Kidney epithelial cell (primary cell): Measurements from ENCODE around the gene ARSA. TPM values are rescaled to one million over a fixed set of nuclear protein-coding genes. Genes with fewer than 3 reads are reported as not detected.

Experiments
- DNase-seq: peaks from one replicate; pipeline ENCODE4 v3.0.0-alpha.2; 2010; ENCODE audit warnings: low read depth
- H3K27me3 ChIP-seq: 2 replicates; pipeline ENCODE4 v1.6.0; 2011; ENCODE audit warnings: low read length; ENCODE audit not compliant: control insufficient read depth, insufficient read depth
- H3K36me3 ChIP-seq: 2 replicates; pipeline ENCODE4 v1.5.1; 2011; ENCODE audit warnings: low read length; ENCODE audit not compliant: control insufficient read depth, insufficient read depth
- H3K4me3 ChIP-seq: 2 replicates; pipeline ENCODE4 v1.5.1; 2011; ENCODE audit warnings: low read depth, mild to moderate bottlenecking, control low read depth, low read length
- CTCF ChIP-seq: IDR thresholded peaks from 2 replicates; pipeline ENCODE4 v1.5.1; 2011; ENCODE audit warnings: mild to moderate bottlenecking, moderate library complexity, low read length, control low read depth, inconsistent platforms; ENCODE audit not compliant: insufficient read depth, poor library complexity, severe bottlenecking
- total RNA-seq: library from RNA; depleted of rRNA; stranded (reverse); fragments of >200 nt; gene quantifications from 2 replicates; pipeline ENCODE4 v1.2.3, GENCODE V29; 2015

The ARSA gene
- total RNA-seq, 1 donor from 2014 or later, result 42.7 TPM

- TF ChIP-seq CTCF, result no peak
- Histone ChIP-seq H3K27me3 (peaks cover 39% of the 10 kb centered on the region), H3K36me3 (no peaks in the 10 kb centered on the region), H3K4me3 (no peak overlapping the region)
- no peak for DNase-seq
These were observed 14.5 kb downstream of the ARSA start for GRCh38 chr22:50613291-50613981.

GRCh38 chr22:50612528-50613221, 15.3 kb downstream of the ARSA start:
- TF ChIP-seq CTCF, result no peak
- Histone ChIP-seq H3K36me3 (no peaks in the 10 kb centered on the region), H3K27me3 (peaks cover 45% of the 10 kb centered on the region), H3K4me3 (no peak overlapping the region)
- no peak for DNase-seq

GRCh38 chr22:50612168-50612527, 15.8 kb downstream of the ARSA start:
- Histone ChIP-seq H3K4me3 (no peak overlapping the region), H3K27me3 (peaks cover 50% of the 10 kb centered on the region), H3K36me3 (no peaks in the 10 kb centered on the region)
- DNase-seq, result no peak
- no peak for TF ChIP-seq CTCF

- DNase-seq, result no peak
- no peak overlapping the region for H3K4me3 ChIP-seq
- no peaks in the 10 kb centered on the region for H3K36me3 ChIP-seq
- H3K27me3 ChIP-seq, result peaks cover 56% of the 10 kb centered on the region
- TF ChIP-seq CTCF, result no peak
These were observed 16.5 kb downstream of the ARSA start for GRCh38 chr22:50611341-50612060.

GRCh38 chr22:50610581-50610980, 17.4 kb downstream of the ARSA start:
- Histone ChIP-seq H3K4me3 (no peak overlapping the region), H3K36me3 (no peaks in the 10 kb centered on the region), H3K27me3 (peaks cover 65% of the 10 kb centered on the region)
- no peak for TF ChIP-seq CTCF
- DNase-seq, result no peak
